22Rv1 (cell line): ENCODE data around the gene ZBTB40.

Source experiments
- CTCF ChIP-seq: fragments of 450-650 bp; IDR thresholded peaks from 2 replicates; pipeline ENCODE4 v1.5.1; 2017; ENCODE audit warnings: mild to moderate bottlenecking
- ZFX ChIP-seq: fragments of 450-650 bp; IDR thresholded peaks from 2 replicates; pipeline ENCODE4 v1.6.1; 2017; ENCODE audit warnings: antibody characterized with exemption, borderline replicate concordance

DNA sequence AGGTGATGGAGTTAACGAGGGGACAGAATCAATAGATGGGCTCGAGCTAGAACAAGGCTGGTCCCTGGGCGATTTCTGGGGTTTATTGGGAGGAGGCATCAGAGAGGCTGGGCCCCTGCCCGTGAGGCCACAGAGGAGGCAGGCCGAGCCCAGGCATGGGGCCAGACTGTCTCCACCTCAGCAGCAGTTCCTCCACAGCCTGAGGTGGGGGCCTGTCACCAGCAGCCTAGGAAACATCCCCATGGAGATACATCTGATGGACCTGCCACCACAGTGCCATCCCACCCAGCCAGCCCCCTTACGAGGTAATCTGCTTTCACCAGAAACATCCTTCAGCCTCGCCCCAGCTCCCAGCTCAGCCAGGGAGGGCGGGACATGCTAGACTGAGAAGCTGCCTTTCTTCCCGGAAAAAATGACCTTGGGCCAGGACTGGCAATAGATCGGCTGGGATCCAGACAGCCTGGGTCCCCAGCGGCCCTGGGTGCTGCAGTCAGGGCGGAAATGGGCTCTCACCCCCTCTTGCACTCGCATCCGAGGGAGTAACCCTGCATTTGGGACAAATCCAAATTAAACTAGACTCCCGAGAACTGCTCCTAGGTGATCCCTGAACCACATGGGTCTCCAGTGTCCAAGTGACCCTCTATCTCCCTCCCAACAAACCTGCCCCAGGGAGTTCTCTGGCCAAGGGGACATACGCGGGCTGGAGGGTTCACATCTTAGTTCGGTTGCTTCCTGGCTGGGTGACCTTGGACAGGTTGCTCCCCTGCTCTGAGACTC is 101.6 kb downstream of the ZBTB40 start:
- TF ChIP-seq CTCF (no peak), ZFX (no peak)
